HG03378 (cell line): ENCODE data around the gene LRRC63.

Experiments used
- ATAC-seq: cut with Tn5 transposase; IDR thresholded peaks from one replicate; pipeline ENCODE4 v1.9.1; 2021; ENCODE audit warnings: mild to moderate bottlenecking, moderate library complexity; ENCODE audit not compliant: unreplicated experiment

Gene LRRC63

GRCh38 chr13:46310066-46310465, 98.3 kb downstream of the LRRC63 start:
- ATAC-seq = no peak

- no peak for ATAC-seq
Observed at GRCh38 chr13:46311217-46311616, 99.5 kb downstream of the LRRC63 start.

GRCh38 chr13:46313024-46313423, 101.3 kb downstream of the LRRC63 start:
- ATAC-seq = no peak

- ATAC-seq = no peak
Observed at GRCh38 chr13:46313432-46314257, 101.9 kb downstream of the LRRC63 start.

- no peak for ATAC-seq
Observed at GRCh38 chr13:46314587-46314986, 102.9 kb downstream of the LRRC63 start.

GRCh38 chr13:46315036-46315435, 103.3 kb downstream of the LRRC63 start:
- no peak for ATAC-seq

- ATAC-seq = no peak
Observed at GRCh38 chr13:46315491-46316075, 103.9 kb downstream of the LRRC63 start.

GRCh38 chr13:46317120-46317519, 105.4 kb downstream of the LRRC63 start:
- ATAC-seq = no peak

- ATAC-seq = no peak
Observed at GRCh38 chr13:46318986-46319385, 107.3 kb downstream of the LRRC63 start.

- ATAC-seq = no peak
Observed at GRCh38 chr13:46320406-46320805, 108.7 kb downstream of the LRRC63 start.

- ATAC-seq = no peak
Observed at GRCh38 chr13:46320821-46321220, 109.1 kb downstream of the LRRC63 start.

GRCh38 chr13:46321494-46322225, 109.9 kb downstream of the LRRC63 start:
- ATAC-seq = no peak

- ATAC-seq = no peak
Observed at GRCh38 chr13:46324976-46325375, 113.2 kb downstream of the LRRC63 start.
